GM04504 (cell line): Measurements from ENCODE around the gene CCDC88A.
"Not testable (repeated sequence)": the region's sequence is repeated elsewhere in the genome, so short reads cannot be mapped to it uniquely, and the experiment has no call there.

ENCODE experiments used
- DNase-seq: peaks from one replicate; pipeline ENCODE4 v3.0.0-alpha.2; 2012; ENCODE audit warnings: low read depth

Gene CCDC88A

DNA sequence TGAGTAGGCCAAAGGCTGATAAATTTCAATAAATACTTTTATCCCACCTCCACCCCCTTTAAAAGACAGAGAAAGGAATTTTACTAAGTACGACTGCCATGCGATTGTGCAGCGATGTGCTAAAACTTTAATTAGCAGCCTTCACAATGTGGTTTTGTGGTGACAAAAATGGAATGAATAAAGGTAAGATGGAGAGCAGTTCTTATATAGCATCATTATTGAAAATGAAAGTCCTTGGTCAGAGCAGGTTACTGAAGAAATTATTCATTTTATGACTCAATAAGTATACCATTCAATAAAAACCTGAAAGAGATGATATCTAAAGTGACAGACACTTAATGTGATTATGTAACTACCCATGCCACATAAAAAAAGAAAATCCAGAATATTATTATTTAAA is 117.4 kb downstream of the CCDC88A start:
- no peak for DNase-seq

DNA sequence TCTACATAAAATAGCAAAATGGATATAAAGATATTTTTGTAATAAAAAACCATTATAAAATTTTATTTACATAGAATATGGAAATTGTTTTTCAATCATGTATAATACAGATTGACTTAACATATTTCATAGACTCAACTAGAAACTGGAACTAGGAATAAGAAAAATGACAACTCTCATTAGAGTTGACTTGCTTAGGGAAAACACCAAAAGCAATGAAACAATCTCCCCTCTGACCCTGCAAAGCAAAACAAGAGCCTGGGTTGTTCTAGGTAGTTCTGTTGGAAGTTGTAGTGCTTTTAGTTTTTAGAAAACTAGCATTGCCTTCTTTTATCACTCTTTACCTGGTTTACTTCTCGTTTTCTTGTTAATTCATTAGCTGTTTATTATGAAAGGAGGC is 118.4 kb downstream of the CCDC88A start:
- DNase-seq, result no peak

- DNase-seq, result no peak
Observed at GRCh38 chr2:55296393-55296792, 123.3 kb downstream of the CCDC88A start.

DNA sequence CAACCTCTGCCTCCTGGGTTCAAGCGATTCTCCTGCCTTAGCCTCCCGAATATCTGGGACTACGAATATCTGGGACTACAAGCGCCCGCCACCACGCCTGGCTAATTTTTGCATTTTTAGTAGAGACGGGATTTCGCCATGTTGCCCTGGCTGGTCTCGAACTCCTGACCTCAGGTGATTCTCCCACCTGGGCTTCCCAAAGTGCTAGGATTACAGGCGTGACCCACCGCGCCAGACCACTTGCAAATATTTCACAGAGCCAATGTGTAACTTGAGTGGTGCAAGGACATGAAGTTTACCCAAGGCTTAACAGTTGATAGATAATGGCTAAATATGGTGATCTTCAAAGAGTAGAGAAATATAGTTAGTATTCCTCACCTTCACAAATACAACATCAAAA is 136.6 kb downstream of the CCDC88A start:
- DNase-seq, result no peak

GRCh38 chr2:55282110-55282917 is 137.3 kb downstream of the CCDC88A start:
- peak; percentile 72 for DNase-seq

DNA sequence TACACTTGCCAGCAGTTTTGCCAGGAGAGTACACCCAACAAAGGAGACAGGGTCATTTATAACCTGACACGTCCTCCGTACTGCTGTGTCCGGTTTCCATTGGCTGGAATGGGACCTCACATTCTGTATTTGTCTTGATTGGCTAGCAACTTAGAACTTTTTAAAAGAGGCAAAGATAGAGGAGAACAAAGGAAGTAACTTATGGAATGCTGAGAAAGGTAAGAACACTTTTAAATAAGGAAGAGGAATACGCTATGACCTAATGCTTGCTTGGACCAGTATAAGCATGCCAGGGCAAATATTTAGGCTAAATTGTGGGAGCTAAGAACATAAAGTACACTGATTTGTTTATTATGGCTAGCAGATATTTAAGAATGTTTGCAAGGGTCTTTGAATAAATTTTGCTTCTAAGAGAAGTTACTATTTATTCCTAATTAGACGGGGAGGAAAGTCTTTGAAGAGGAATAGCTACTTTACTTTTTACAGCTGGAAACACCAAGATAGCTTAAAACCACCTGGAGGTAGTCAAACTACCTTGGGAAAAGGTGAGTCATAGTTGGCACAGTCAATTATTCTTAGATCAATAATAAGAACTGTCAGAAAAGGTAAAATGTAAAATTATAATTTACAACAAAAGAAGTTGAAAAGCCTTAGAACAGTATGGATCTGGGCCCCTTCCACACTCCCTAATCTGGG is 138.7 kb downstream of the CCDC88A start:
- not testable (repeated sequence) for DNase-seq

GRCh38 chr2:55279859-55280424 is 139.7 kb downstream of the CCDC88A start:
- DNase-seq, result not testable (repeated sequence)

DNA sequence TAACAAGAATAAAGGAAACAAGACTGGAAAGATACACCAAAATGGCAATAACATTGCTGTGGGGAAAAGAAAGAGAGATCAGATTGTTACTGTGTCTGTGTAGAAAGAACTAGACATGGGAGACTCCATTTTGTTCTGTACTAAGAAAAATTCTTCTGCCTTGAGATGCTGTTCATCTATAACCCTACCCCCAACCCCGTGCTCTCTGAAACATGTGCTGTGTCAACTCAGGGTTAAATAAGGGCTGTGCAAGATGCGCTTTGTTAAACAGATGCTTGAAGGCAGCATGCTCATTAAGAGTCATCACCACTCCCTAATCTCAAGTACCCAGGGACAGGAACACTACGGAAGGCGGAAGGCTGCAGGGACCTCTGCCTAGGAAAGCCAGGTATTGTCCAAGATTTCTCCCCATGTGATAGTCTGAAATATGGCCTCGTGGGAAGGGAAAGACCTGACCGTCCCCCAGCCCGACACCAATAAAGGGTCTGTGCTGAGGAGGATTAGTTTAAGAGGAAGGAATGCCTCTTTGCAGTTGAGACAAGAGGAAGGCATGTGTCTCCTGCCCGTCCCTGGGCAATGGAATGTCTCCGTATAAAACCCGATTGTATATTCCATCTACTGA is 140.3 kb downstream of the CCDC88A start:
- DNase-seq, result not testable (repeated sequence)

- DNase-seq, result no peak
Observed at GRCh38 chr2:55277310-55277709, 142.3 kb downstream of the CCDC88A start.

DNA sequence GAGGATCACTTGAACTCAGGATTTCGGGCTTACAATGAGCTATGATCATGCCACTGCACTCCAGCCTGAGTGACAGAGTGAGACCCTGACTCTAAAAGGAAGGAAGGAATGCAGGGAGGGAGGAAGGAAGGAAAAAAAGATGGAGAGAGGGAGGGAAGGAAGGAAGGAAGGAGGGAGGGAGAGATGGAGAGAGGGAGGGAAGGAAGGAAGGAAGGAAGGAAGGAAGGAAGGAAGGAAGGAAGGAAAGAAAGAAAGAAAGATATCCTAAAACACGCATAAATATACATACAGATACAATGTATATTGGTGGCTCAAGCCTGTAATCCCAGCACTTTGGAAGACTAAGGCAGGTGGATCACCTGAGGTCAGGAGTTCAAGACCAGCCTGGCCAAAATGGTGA is 145.3 kb downstream of the CCDC88A start:
- not testable (repeated sequence) for DNase-seq

GRCh38 chr2:55269645-55269990 is 150.0 kb downstream of the CCDC88A start:
- DNase-seq, result no peak

DNA sequence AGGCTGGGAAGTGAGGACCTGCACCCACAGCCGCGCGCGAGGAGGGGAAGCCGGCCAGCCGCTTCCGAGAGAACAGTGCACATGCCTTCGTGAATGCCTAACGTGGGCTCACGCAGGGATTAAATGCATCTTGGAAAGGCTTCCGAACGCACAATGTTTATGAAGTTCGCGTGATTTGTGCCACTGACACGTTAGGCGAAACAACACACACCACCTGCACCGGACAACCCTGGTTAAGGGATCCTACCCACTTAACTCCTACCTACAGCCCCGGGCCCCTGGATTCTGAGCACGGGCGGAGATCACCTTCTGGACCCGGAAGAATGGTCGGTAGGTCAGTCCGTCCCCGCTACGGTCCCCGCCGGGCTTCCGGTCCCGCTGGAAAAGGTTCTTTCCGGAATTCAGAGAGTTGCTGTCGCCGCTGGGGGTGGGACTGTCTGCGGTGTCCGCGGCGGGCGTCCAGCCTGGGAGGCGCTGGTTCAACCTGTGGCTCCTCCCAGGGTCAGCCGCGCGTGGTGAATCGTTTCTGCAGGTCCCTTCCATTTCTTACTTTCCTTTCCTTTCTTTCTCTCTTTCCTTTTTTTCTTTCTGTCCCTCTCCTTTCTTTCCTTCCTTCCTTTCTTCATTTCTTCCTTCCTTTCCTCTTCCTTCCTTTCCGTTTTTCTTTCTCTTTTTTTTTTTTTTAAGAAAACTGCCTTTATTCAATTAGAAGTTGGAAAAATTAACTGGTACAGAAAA is 150.6 kb downstream of the CCDC88A start, which contains the start of gene MTIF2:
Gene MTIF2, minus strand, starts transcription at position 325 of the 738 bp plus-strand sequence. CDS start 5,373 bp downstream, outside the sequence.
- peak; percentile 86 for DNase-seq

DNA sequence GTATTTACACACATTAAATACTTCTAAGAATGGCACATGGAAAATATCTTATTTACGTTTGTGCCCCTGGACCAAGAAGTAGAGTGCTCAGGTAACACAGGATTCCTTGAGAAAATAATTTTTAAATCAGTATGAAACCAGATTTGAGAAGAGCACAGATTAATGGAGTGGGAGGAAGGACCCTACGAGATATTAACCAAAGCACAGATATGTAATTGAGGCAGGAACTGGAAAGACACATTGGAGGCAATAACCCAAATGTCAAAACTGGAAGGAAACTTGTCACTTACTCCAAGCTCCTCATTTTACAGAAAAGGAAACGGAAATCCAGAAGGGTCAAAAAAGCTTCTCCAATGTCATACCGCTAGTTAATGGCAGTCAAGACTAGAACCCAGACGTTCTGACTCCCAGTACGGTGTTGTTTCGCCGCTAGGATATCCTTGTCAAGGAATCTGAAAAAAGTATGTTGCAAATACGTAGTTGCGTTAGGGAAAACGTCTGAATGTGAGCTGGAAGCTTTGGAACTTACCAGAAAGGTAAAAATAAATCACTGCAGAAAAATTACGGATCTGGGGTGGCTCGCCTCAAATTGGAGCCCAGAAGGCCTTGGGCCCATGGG is 151.3 kb downstream of the CCDC88A start:
- DNase-seq, result no peak

GRCh38 chr2:55259586-55259985 is 160.1 kb downstream of the CCDC88A start:
- DNase-seq, result not testable (repeated sequence)

DNA sequence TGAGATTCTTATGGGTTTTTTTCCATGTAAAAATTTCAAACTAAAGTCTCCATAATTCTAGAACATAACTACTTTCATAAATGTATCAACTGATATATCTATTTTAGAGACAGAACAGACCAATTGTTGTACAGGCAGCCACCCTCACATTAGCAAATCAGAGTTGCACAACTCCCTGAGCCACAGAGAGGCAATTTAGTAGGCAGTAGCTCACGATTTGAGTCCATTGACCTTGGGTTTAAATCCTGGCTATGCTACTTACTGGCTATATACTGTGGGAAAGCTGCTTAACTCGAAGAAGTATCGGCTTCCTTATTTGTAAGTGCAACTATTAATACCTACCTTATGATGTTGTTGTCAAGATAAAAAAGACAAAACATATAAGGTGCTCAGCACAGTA is 166.8 kb downstream of the CCDC88A start:
- no peak for DNase-seq

DNA sequence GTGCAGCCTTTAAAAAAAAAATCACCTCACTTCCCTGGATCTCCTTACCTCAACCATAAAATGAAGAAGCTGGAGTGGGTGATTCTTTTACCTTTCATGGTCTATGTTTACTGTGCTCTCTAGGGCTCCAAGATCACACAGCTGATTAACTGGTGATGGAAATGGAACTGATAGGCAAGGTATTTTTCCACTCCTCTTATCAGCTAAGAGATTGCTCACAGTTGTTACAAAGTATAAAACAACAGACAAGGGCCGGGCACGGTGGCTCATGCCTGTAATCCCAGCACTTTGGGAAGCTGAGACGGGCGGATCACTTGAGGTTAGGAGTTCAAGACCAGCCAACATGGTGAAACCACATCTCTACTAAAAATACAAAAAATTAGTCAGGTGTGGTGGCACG is 172.6 kb downstream of the CCDC88A start:
- DNase-seq, result no peak

- no peak for DNase-seq
Observed at GRCh38 chr2:55245411-55245810, 174.2 kb downstream of the CCDC88A start.

DNA sequence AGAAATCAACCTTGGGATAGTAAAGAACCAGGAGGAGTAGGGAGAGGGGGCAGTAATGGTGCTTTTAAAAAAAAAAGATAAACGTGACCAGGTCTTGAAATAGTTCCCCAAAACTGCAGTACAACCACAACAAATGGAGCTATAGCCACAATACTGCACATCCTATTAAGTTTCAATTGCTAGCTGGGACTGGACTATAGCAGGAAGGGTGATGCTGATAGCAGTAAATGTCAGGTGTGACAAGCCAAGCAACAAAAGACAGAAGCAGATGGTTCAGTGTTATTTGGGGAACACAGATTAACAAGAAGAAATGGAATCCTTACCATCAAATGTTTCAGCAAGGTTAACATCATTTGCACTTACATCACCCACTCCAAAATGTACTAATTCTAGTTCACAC is 177.0 kb downstream of the CCDC88A start:
- DNase-seq, result no peak

GRCh38 chr2:55241582-55241981 is 178.1 kb downstream of the CCDC88A start:
- DNase-seq, result not testable (repeated sequence)

DNA sequence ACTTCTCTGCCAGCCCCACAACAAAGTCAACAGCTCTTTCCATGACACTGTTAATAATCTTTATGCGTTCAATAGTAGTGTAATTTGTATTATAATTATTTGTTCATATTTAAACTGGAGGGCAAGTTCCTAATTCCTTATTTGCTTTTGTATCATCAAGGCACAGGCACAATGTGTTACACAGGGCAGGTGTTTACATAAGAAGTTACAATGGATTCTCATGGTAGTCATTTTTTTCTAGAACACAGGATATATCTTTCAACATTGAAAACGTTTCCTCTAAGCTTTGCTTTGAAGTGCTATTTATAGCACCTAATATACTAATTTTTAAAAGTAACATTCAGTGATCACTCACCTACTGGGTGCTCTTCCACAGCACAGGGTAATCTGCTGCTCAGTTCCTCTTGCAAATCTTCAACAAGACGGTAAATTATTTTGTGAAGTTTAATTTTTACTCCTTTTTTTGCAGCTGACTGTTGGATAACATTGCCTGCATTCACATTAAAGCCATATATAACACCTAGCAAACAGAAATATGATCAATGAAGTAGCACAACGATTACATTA is 179.9 kb downstream of the CCDC88A start:
- no peak for DNase-seq
